Measurements from ENCODE around the gene SLC2A10.

Gene SLC2A10

DNA sequence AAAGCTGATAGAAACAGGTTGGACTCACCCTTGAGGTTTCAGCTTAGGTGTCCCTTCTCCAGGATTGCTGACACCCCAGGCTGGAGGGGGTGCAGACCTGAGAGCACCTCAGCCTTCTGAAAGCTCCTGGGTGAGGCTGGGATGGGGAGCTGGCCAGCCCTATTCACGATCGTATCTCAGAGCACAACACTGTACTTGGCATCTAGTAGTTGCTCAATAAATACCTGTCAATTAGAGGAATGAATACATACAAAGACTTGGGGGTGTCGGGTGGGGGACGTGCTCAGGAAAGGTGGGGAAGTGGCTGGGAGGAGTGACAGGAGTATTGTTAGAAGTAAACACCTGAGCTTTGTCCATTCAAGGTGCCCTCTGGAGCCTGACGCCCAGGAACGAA is 61.7 kb downstream of the SLC2A10 start:
- DNase-seq, result no peak

DNA sequence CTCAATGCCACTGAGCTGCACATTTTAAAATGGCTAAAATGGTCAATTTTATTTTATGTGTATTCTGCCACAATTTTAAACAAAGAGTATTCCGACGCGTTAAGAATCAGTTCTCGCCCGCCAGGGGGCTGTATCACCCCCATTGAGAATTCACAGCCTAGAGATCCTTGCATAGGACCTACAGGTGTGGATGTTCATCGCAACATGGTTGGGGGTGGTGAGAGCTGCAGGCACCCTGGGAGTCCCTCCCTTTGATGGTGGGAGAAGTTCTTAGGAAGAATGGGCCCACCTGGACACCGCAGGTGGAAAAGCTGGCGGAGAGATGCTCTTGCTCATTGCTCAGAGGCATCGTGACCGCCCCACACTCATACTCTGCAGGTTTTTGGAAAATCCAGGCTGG is 63.5 kb downstream of the SLC2A10 start:
- DNase-seq, result no peak

DNA sequence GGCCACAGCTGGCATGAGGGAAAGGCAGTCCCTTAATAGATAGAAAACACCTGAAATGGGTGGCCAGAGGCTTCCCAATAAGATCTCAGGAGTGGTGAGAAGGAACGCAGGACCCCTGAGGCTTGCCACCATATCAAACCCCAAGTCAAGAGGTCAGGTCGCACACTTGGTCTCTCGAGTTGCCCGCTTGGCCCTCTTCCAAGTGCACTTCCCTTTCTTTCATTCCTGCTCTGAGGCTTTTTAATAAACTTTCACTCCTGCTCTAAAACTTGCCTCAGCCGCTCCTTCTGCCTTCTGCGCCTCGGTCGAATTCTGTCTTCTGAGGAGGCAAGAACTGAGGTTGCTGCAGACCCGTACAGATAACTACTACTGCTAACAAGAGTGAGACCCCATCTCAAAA is 64.2 kb downstream of the SLC2A10 start:
- DNase-seq, result no peak

DNA sequence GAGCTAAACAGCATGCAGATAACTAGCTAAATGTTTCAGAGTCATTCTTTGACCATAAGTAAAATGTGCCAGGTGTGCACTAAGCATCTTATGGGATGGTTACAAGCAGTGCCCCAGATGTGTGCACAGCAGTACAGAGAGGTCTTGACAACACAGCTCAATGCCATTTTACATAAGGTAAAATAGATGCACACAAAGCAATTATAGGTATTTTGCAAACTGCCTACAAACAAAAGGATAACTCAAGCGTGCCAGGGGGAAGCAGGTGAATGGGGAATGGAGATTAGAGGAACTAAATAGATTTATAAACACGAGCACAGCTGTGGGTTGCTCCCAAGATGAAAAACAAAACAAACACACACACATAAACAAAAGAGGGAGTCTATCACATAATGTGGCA is 64.8 kb downstream of the SLC2A10 start:
- no peak for DNase-seq

DNA sequence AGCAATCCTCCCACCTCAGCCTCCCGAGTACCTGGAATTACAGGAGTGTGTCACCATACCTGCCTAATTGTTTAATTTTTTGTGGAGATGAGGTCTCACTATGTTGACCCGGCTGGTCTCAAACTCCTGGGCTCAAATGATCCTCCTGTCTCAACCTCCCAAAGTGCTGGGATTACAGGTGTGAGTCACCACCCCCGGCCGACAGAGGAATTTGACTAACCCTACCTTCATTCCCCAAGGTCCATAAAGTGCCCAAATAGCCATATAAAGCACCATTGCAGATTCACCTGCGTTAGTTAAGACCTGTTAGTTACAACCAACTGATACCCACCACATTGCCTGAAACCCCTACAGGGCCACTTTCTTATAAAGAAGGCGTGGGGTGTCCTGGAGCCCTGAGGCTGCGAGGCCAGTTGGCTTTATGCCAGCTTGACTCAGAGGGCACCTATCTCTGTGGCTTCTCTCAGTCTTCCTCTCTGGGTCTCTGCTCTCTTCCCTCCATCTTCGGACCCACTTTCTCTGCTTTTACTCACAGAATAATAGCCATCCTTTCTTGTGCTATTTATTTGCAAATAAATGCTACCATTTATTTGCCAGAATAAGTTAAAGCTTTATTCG is 65.6 kb downstream of the SLC2A10 start:
- DNase-seq, result no peak

DNA sequence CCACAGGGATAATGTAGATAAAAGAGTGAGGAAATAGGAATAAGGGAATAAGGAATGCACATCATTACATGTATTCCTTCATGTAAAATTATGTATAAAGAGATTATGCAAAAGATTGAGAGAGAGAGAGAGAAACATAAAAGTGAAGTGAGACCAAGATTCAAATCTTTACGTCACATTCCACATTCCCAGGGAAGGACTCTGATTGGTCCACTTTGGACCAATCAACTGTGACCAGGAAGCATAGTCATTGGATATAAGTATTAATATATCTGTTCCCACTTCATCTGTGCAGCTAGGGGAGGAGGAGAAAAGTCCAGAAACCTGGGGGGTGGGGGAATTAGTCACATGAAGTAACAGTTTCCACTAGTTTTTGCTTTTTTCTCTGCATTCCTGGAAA is 66.4 kb downstream of the SLC2A10 start:
- no peak for DNase-seq

DNA sequence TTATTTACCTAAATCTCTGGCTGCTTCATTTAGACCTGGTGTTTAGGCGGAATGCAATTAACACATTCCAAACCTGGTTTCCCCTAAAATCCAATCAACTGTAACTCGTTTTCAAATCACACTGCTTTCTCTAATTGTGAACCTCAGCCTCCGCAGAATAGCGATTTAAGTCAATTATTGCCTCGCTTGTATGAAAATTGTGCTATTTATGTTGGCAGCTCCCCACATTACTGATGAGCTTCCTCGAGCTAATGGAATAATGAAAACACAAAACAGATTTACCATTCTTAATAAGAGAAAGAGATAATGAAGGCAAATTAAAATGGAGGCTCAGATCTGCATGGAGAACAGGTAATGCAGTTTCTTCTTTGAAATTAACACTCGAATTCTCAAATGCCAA is 67.9 kb downstream of the SLC2A10 start:
- DNase-seq, result no peak

DNA sequence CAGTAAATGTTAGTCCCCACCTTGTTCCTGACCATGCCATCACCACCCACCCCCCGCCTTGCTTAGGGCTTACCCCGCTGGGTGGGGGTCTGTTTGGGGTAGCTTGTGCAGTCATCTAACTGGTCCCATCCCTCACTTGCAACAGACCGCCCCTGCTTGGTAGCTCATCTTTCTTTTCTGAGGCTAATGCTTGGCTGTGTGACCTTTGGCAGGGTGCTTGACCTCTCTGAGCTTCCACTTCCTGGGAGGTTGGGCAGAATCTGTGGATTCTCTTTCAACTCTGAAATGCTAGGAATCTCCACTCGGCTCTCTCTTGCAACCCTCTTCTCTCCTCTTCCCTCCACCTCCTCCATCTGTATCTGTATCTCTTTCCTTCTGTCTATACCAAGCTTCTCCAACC is 70.4 kb downstream of the SLC2A10 start:
- no peak for DNase-seq

DNA sequence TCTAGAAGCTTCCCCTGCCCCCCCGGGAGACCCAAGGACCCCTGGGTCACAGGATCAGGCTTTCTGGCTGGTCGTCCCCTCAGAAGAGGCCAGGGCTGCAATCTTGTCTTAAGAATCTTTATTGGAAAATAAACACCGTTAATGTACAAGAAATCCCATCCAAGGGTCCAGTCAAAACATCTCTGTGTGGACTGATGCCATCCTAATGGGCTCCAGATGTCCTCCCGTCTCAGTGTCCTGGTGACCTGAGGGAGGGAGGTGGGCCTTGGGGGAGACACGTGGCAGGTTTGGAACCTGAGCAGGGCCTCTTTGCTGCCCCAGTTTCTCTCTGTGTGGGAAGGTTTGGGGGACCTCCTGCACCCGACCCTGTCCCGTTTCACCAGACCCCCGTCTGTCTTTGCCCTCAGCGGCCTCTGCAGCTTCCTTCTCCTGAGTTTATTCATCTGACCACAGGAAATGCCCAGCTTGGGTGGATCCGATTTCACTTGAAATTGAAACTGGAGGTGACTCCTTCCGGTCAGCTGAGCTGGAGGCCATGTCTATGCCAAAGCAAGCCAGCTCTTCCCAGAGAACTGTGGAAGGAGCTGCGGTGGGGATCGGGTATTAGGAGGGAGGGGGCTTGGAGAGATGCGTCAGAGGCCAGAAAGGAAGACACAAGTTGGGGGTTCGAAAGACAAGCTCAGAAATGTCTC is 75.1 kb downstream of the SLC2A10 start:
- DNase-seq, result no peak

Data from activated T-cell treated with anti-CD3 and anti-CD28 coated beads, Interleukin-2, amount 50 U/mL, for 48 hours (primary cell).